Measurements from ENCODE around the gene PGC.
A peak's percentile ranks its signal among the peaks of the same experiment; 100 is the strongest.

The PGC gene

DNA sequence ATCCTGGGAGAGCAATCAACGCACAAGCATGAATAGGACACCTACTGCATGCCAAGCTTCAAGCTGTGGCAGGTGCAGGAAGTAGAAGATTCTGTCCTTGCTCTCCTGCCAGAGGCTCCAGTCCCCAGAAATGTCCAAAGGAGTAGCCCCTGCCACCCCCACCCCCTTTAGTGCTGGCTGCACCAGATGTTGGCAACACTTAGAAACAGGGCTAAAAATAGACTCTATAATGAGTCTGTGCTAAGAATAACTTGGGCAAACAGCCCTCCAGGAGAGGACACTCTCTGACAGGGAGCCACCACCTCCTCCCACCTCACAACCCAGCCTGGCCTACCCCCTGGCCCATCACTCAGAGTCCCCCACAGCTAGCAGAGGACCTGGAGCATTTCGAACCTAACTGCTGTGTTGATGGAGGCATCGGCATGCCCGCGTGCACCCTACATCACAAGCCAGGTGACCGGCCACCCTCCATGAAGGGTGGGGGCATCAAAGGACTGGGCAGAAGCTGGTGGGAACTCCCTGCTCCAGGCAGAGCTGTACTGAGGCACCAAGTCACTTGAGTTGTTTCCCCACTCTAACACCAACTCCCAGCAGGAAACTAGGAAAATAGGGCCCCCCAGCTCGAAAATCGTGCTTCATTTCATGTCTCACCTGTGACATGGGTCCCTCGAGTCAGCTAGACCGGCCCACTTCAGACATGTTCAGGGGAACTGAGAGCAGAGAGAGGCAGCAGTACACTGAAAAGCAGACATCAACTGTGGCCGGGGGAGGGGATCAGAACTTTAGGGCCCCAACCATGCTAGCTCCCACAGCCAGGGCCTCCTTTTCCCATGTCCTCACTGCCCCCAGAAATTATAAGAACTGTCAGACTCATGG is 30.4 kb downstream of the PGC start:
- Histone ChIP-seq H3K27ac (ENCODE audit: low read depth, low read length) (peak overlapping the region; percentile 44), H3F3A (ENCODE audit: control insufficient read depth, insufficient read depth) (no peaks in the 10 kb centered on the region; the same call in 1 of the 2 replicates), H3K9me3 (ENCODE audit: control insufficient read depth, insufficient read depth, low read length) (no peaks in the 10 kb centered on the region), H3K9me2 (replicated peaks; ENCODE audit: control insufficient read depth, low read length) (no peaks in the 10 kb centered on the region), H3K27me3 (ENCODE audit: control insufficient read depth, low read length) (no peaks in the 10 kb centered on the region), H3K36me3 (ENCODE audit: control insufficient read depth, low read length) (peaks cover 10% of the 10 kb centered on the region; the same call in 1 of the 2 replicates), H3K4me2 (ENCODE audit: low read length) (peak overlapping the region; percentile 60), H4K20me1 (ENCODE audit: control insufficient read depth, insufficient read depth, low read depth, low read length) (peaks cover 8% of the 10 kb centered on the region; the same call in 1 of the 2 replicates), H3K4me1 (ENCODE audit: control insufficient read depth, low read length) (peaks cover 87% of the 10 kb centered on the region), H3K4me3 (ENCODE audit: low read length) (peak overlapping the region; percentile 45), H3K79me2 (ENCODE audit: control insufficient read depth, low read length) (peaks cover 94% of the 10 kb centered on the region)
- TF ChIP-seq CTCF (IDR thresholded peaks at IDR 0.05; ENCODE audit: low read depth, low read length, poor library complexity, severe bottlenecking) (no peak), EZH2phosphoT487 (IDR thresholded peaks at IDR 0.05; ENCODE audit: borderline replicate concordance, low read length) (no peak)

DNA sequence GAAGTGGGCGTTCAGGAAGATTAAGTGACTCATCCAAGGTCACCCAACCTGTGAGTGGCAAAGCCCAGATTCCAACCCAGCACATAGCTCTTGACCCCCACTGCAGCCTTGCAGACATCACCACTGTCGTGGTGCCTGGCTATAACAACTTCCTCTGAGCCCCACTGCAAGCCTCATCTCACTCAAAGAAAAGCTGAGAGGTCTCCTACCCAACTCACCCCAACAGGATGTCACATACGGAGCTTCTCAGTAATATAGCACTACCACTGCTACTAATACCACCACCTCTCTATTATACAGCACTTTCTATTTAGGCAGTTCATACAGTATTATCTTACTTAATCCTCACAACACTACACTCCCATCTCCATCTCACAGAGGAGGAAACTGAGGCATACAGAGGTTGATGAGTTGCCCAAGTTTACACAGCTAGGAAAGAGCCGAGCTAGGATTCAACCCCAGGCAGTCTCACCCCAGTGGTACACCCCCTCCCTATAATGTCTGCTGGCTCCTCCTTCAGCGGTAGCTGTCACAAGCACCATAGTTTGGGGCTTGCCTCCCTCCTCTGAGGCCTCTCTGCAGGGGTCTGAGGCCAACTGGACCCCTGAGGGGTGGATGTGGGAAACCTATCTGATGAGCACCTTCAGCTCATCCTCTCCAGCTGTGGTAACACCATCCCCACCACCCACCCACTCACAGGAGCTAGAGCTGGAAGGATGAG is 31.2 kb downstream of the PGC start:
- peaks cover 10% of the 10 kb centered on the region; the same call in 1 of the 2 replicates for H3K36me3 ChIP-seq (ENCODE audit: control insufficient read depth, low read length)
- peaks cover 79% of the 10 kb centered on the region for H3K4me1 ChIP-seq (ENCODE audit: control insufficient read depth, low read length)
- H4K20me1 ChIP-seq (ENCODE audit: control insufficient read depth, insufficient read depth, low read depth, low read length), result peaks cover 8% of the 10 kb centered on the region; the same call in 1 of the 2 replicates
- H3K9me3 ChIP-seq (ENCODE audit: control insufficient read depth, insufficient read depth, low read length), result no peaks in the 10 kb centered on the region
- H3K9me2 ChIP-seq (replicated peaks; ENCODE audit: control insufficient read depth, low read length), result no peaks in the 10 kb centered on the region
- peak overlapping the region; percentile 45 for H3K4me3 ChIP-seq (ENCODE audit: low read length)
- no peaks in the 10 kb centered on the region for H3K27me3 ChIP-seq (ENCODE audit: control insufficient read depth, low read length)
- no peaks in the 10 kb centered on the region; the same call in 1 of the 2 replicates for H3F3A ChIP-seq (ENCODE audit: control insufficient read depth, insufficient read depth)
- TF ChIP-seq EZH2phosphoT487 (IDR thresholded peaks at IDR 0.05; ENCODE audit: borderline replicate concordance, low read length), result no peak
- peak overlapping the region; percentile 44 for H3K27ac ChIP-seq (ENCODE audit: low read depth, low read length)
- peak overlapping the region; percentile 60 for H3K4me2 ChIP-seq (ENCODE audit: low read length)
- peaks cover 86% of the 10 kb centered on the region for H3K79me2 ChIP-seq (ENCODE audit: control insufficient read depth, low read length)

- Histone ChIP-seq H3K4me2 (ENCODE audit: low read length) (peak overlapping the region; percentile 40), H3K9me2 (replicated peaks; ENCODE audit: control insufficient read depth, low read length) (no peaks in the 10 kb centered on the region), H3K36me3 (ENCODE audit: control insufficient read depth, low read length) (0 out of 2 replicates have a peak, but pooled peaks cover 7% of the 10 kb centered on the region), H3K4me3 (ENCODE audit: low read length) (0 out of 2 replicates have a peak overlapping the region, but pooled peaks have one; percentile 12), H3K4me1 (ENCODE audit: control insufficient read depth, low read length) (peaks cover 67% of the 10 kb centered on the region), H3K79me2 (ENCODE audit: control insufficient read depth, low read length) (peaks cover 73% of the 10 kb centered on the region), H3F3A (ENCODE audit: control insufficient read depth, insufficient read depth) (peaks cover 4% of the 10 kb centered on the region; the same call in 1 of the 2 replicates), H3K9me3 (ENCODE audit: control insufficient read depth, insufficient read depth, low read length) (no peaks in the 10 kb centered on the region), H3K27ac (ENCODE audit: low read depth, low read length) (0 out of 2 replicates have a peak overlapping the region, but pooled peaks have one; percentile 8), H4K20me1 (ENCODE audit: control insufficient read depth, insufficient read depth, low read depth, low read length) (peaks cover 8% of the 10 kb centered on the region; the same call in 1 of the 2 replicates), H3K27me3 (ENCODE audit: control insufficient read depth, low read length) (no peaks in the 10 kb centered on the region)
- TF ChIP-seq CTCF (IDR thresholded peaks at IDR 0.05; ENCODE audit: low read depth, low read length, poor library complexity, severe bottlenecking) (no peak), EZH2phosphoT487 (IDR thresholded peaks at IDR 0.05; ENCODE audit: borderline replicate concordance, low read length) (no peak)
Measured at GRCh38 chr6:41714556-41715273, 32.5 kb downstream of the PGC start.
